ENCODE data around the gene IL2RG. TPM values are rescaled to one million over a fixed set of nuclear protein-coding genes. Genes with fewer than 3 reads are reported as not detected.

Gene IL2RG
- total RNA-seq, 1 donor from 2014 or later, result not detected

DNA sequence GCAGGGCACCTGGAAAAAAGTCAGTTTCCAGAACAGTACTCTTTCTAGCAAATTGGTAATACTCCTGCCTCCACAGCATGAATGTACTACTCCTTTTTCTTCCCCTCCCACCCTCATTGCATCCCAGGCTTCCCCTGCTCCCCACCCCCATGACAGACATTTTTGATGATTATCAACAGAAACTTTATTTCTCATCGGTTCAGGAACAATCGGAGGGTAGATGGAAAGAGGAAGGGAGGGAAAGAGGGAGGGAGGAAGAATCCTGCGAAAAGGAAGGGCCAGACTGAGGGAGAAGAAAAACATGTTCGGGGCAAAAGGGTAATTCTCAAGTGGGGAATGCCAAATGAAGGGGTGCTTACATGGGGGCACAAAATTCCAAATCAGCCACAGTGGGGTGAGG lies 4.1 kb downstream of the IL2RG start:
- TF ChIP-seq, protein P1, sequence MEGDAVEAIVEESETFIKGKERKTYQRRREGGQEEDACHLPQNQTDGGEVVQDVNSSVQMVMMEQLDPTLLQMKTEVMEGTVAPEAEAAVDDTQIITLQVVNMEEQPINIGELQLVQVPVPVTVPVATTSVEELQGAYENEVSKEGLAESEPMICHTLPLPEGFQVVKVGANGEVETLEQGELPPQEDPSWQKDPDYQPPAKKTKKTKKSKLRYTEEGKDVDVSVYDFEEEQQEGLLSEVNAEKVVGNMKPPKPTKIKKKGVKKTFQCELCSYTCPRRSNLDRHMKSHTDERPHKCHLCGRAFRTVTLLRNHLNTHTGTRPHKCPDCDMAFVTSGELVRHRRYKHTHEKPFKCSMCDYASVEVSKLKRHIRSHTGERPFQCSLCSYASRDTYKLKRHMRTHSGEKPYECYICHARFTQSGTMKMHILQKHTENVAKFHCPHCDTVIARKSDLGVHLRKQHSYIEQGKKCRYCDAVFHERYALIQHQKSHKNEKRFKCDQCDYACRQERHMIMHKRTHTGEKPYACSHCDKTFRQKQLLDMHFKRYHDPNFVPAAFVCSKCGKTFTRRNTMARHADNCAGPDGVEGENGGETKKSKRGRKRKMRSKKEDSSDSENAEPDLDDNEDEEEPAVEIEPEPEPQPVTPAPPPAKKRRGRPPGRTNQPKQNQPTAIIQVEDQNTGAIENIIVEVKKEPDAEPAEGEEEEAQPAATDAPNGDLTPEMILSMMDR (IDR thresholded peaks at IDR 0.05; ENCODE audit: insufficient read depth, low read length, severe bottlenecking), result no peak
- H3K27me3 ChIP-seq (ENCODE audit: control insufficient read depth, insufficient read depth, low read length), result no peaks in the 10 kb centered on the region
- H3K4me3 ChIP-seq (ENCODE audit: low read depth, low read length), result no peak overlapping the region

DNA sequence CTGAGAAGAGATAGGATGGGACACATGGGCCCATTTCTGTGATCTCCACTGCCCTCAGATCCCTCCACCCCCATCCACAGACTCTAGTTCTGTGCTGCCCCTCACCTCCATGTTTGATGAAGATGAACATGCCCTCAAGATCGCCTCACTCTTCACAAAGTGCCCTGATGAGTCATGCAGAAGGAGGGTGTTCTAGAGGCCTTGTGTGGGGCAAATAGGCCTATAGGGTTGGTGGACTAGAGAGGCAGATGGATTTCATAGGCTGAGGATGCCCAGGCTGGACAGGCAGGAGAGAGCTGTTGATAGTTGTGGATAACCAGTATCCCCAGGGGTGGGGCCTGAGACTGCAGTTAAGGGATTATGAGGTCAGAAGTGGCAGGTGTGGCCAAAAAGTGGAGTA lies 5.0 kb downstream of the IL2RG start, which contains the start of gene CXorf65:
TSS of gene CXorf65 (minus strand) at position 314 of the 400 bp plus-strand sequence. CDS start at position 130, 184 bp downstream.
- TF ChIP-seq, protein P1 (IDR thresholded peaks at IDR 0.05; ENCODE audit: insufficient read depth, low read length, severe bottlenecking), result no peak
- H3K27me3 ChIP-seq (ENCODE audit: control insufficient read depth, insufficient read depth, low read length), result no peaks in the 10 kb centered on the region
- no peak for FAIRE-seq
- H3K4me3 ChIP-seq (ENCODE audit: low read depth, low read length), result no peak within 1 kb of the TSS
- H3K36me3 ChIP-seq (ENCODE audit: control insufficient read depth, insufficient read depth, low read length), result no peaks in the 10 kb centered on the region
- no peak for DNase-seq (ENCODE audit: low read depth)

More for the DNA sequence above, 4.1 kb downstream of the IL2RG start:
- H3K36me3 ChIP-seq (ENCODE audit: control insufficient read depth, insufficient read depth, low read length), result no peaks in the 10 kb centered on the region
- no peak for FAIRE-seq
- DNase-seq (ENCODE audit: low read depth), result no peak

DNA sequence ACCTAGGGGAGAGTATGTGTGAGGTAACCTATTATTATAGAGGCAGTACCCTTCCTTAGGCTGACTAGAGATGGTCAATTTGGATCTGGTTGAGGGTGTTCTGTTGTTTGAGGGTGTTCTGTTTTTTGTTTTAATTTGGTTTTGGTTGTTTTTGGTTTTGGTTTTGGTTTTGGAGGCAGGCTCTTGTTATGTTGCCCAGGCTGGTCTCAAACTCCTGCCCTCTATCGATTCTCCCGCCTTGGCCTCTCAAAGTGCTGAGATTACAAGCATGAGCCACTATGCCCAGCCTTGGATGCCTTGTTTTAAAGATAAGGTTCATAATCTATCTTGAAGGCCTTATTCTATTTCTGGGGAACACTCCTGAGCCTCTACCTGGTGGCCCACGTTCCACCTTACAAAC lies 5.7 kb downstream of the IL2RG start:
- Histone ChIP-seq H3K4me3 (ENCODE audit: low read depth, low read length) (no peak overlapping the region), H3K27me3 (ENCODE audit: control insufficient read depth, insufficient read depth, low read length) (no peaks in the 10 kb centered on the region), H3K36me3 (ENCODE audit: control insufficient read depth, insufficient read depth, low read length) (no peaks in the 10 kb centered on the region)
- DNase-seq (ENCODE audit: low read depth) (no peak), FAIRE-seq (no peak)
- TF ChIP-seq, protein P1 (IDR thresholded peaks at IDR 0.05; ENCODE audit: insufficient read depth, low read length, severe bottlenecking), result no peak

DNA sequence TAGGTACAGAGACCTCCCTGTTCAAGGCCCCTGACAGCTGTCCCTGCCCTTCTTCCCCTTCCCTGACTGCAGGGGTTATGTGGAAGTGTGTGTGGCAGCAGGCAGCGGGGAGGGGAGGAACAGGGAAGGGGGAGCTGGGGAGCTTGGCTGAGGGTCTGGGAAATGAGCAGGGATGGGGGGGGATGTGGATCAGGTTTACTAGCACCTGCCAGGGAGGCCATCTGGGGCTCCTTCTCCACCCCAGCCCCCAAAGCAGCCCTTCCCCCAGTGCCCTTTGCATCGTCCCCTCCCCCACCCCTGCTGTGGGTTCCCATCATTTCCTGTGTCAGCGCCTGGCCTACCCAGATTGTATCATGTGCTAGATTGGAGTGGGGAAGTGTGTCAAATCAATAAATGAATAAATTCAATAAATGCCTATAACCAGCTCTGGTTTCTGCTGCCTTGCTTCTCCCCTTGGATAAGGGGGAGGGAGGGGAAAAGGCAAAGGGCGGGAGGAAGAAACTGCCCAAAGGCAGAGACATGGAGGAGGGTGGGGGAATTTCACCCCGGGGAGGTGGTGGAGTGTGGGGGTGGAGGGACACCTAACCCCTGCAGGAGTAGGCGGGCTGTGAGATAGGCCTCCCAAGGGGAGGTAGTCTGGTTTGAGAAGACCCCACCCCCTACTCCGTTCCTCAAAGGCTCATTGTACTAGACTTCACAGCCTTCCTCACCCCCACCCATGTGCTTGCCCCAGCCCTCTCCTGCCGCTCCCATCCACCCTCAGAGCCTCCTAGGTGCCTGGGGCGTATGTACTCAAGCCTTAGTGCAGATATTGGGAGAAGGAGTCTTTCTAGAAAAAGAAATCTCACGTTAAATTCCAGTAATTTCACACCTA lies 8.0 kb downstream of the IL2RG start:
- Histone ChIP-seq H3K36me3 (ENCODE audit: control insufficient read depth, insufficient read depth, low read length) (no peaks in the 10 kb centered on the region), H3K27me3 (ENCODE audit: control insufficient read depth, insufficient read depth, low read length) (no peaks in the 10 kb centered on the region), H3K4me3 (ENCODE audit: low read depth, low read length) (no peak overlapping the region)
- TF ChIP-seq, protein P1 (IDR thresholded peaks at IDR 0.05; ENCODE audit: insufficient read depth, low read length, severe bottlenecking), result no peak
- FAIRE-seq (no peak), DNase-seq (ENCODE audit: low read depth) (no peak)

DNA sequence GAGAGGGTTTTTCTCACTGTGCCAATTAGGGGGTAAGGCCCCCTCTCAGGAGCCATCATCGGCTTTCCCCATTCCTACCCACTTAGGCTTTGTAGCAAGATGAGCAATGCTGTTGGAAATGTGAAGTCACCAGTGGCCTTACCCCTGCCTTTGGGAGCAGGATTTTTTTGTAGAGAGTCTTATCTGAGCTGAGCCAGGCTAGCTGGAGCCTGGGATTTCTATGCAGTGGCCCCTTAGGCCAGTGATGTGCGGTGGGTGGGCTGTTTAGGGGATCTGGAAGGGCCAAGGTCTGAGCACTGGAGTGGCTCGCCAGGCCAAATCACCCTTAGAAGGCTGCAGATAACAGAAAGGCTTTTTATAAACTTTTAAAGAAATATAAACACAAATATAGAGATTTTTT lies 9.1 kb downstream of the IL2RG start:
- Histone ChIP-seq H3K36me3 (ENCODE audit: control insufficient read depth, insufficient read depth, low read length) (no peaks in the 10 kb centered on the region), H3K4me3 (ENCODE audit: low read depth, low read length) (no peak overlapping the region), H3K27me3 (ENCODE audit: control insufficient read depth, insufficient read depth, low read length) (no peaks in the 10 kb centered on the region)
- FAIRE-seq (peak; percentile 13), DNase-seq (ENCODE audit: low read depth) (no peak)
- TF ChIP-seq, protein P1 (IDR thresholded peaks at IDR 0.05; ENCODE audit: insufficient read depth, low read length, severe bottlenecking), result no peak
